22Rv1 (cell line): ENCODE data around the gene CA5B.

ENCODE experiments used
- H3K27ac ChIP-seq: fragments of 450-650 bp; 2 replicates; pipeline ENCODE4 v1.5.1; 2017
- CTCF ChIP-seq: fragments of 450-650 bp; IDR thresholded peaks from 2 replicates; pipeline ENCODE4 v1.5.1; 2017; ENCODE audit warnings: mild to moderate bottlenecking
- ZFX ChIP-seq: fragments of 450-650 bp; IDR thresholded peaks from 2 replicates; pipeline ENCODE4 v1.6.1; 2017; ENCODE audit warnings: antibody characterized with exemption, borderline replicate concordance

The CA5B gene

GRCh38 chrX:15781961-15782699 lies 44.1 kb downstream of the CA5B start:
- TF ChIP-seq CTCF, result no peak
- TF ChIP-seq ZFX, result no peak
- H3K27ac ChIP-seq, result no peak overlapping the region

- H3K27ac ChIP-seq, result no peak overlapping the region
- no peak for TF ChIP-seq CTCF
- TF ChIP-seq ZFX, result no peak
Measured at GRCh38 chrX:15785176-15785750, 47.2 kb downstream of the CA5B start.

- H3K27ac ChIP-seq, result no peak overlapping the region
- TF ChIP-seq CTCF, result no peak
- no peak for TF ChIP-seq ZFX
Measured at GRCh38 chrX:15786915-15787314, 48.8 kb downstream of the CA5B start.

GRCh38 chrX:15789979-15790768 lies 52.1 kb downstream of the CA5B start, which contains the start of gene ZRSR2:
Gene ZRSR2 (plus strand): TSS chrX:15790484. CDS start chrX:15790496, 12 bp downstream.
- H3K27ac ChIP-seq, result peak within 1 kb of the TSS; percentile 78
- TF ChIP-seq ZFX (no peak), CTCF (no peak)

- TF ChIP-seq CTCF (no peak), ZFX (no peak)
- peak overlapping the region; percentile 78 for H3K27ac ChIP-seq
Measured at GRCh38 chrX:15790769-15791290, 52.8 kb downstream of the CA5B start.

GRCh38 chrX:15797707-15798106 lies 59.6 kb downstream of the CA5B start:
- H3K27ac ChIP-seq, result no peak overlapping the region
- TF ChIP-seq ZFX (no peak), CTCF (no peak)

- no peak for TF ChIP-seq CTCF
- TF ChIP-seq ZFX, result no peak
- no peak overlapping the region for H3K27ac ChIP-seq
Measured at GRCh38 chrX:15804563-15804962, 66.5 kb downstream of the CA5B start.
